RWPE1 (cell line): ENCODE measurements around the gene MGAT5.
A peak's percentile ranks its signal among the peaks of the same experiment; 100 is the strongest.

ENCODE experiments used
- CTCF ChIA-PET: fragments of 350-600 bp; sonication (Branson Sonifier 250); formaldehyde crosslinking; extraction: SDS; loops from one replicate; lab custom pipeline; 2021; lab: Yijun Ruan, JAX
- POLR2A ChIA-PET: fragments of 400-600 bp; formaldehyde crosslinking; extraction: SDS; loops from one replicate; lab custom pipeline; 2020; ENCODE audit warnings: antibody characterized with exemption; ENCODE audit not compliant: low non-redundant PET; lab: Yijun Ruan, JAX
- DNase-seq: peaks from one replicate; pipeline ENCODE4 v3.0.0; 2012; ENCODE audit warnings: low spot score
- H3K27ac ChIP-seq: fragments of 450-650 bp; 2 replicates; pipeline ENCODE4 v1.5.1; 2017
- CTCF ChIP-seq: fragments of 450-650 bp; conservative IDR thresholded peaks from 2 replicates; pipeline ENCODE4 v1.5.1; 2017; ENCODE audit warnings: low read depth, mild to moderate bottlenecking

The MGAT5 gene, protein sequence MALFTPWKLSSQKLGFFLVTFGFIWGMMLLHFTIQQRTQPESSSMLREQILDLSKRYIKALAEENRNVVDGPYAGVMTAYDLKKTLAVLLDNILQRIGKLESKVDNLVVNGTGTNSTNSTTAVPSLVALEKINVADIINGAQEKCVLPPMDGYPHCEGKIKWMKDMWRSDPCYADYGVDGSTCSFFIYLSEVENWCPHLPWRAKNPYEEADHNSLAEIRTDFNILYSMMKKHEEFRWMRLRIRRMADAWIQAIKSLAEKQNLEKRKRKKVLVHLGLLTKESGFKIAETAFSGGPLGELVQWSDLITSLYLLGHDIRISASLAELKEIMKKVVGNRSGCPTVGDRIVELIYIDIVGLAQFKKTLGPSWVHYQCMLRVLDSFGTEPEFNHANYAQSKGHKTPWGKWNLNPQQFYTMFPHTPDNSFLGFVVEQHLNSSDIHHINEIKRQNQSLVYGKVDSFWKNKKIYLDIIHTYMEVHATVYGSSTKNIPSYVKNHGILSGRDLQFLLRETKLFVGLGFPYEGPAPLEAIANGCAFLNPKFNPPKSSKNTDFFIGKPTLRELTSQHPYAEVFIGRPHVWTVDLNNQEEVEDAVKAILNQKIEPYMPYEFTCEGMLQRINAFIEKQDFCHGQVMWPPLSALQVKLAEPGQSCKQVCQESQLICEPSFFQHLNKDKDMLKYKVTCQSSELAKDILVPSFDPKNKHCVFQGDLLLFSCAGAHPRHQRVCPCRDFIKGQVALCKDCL

DNA sequence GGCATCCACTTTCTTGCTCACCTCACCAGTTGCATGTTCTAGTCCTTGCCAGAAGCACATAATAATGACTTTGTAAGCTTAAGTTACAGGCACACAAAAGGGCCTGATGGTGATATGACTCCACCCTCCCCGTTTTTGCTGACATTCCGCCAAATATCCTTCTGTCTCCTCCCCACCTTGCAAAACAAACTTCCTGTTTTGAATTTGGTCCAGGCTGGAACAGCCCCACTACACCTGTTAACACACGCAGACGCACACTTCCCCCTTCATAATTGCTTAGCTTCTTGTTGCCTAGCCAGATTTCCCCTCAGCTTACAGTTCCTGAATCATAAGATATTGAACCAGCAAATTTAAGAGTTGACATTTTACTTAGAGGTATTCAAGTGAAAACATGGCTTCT, at the start of gene MGAT5:
Gene MGAT5 (plus strand): TSS at position 269 of the 400 bp plus-strand sequence. CDS start 332 bp downstream, outside the sequence.
- no peak for TF ChIP-seq CTCF
- H3K27ac ChIP-seq, result no peak within 1 kb of the TSS
- DNase-seq, result no peak
- ChIA-PET POLR2A (interaction anchor here (0.6 kb wide), 1 partner anchor 8 kb away, joined by 11 read pairs; no protein-coding TSS in a partner anchor), CTCF (interaction anchor here (1.1 to 1.6 kb wide), 2 partner anchors 9 to 158 kb away, joined by 3 to 5 read pairs; no protein-coding TSS in a partner anchor)

DNA sequence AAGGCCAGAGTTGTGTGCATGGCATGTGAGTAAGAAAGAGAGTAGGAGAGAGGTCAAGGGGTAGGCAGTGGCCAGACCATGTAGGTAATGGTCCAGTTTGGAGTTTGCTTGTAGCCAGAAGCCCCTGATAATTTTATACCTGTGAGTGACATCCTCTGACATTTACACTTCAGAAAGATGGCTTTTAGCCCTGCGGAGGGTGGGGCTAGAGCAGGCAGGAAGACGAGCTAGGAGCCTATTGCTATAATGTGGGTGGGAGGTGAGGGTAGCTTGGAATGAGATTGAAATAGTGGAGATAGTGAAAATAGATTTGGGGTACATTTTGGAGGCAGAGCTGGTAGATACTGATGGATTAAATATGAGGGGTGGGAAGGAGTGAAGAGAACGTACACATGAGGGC, 48.8 kb upstream of the MGAT5 start:
- POLR2A ChIA-PET, result no interaction called here
- no peak overlapping the region for H3K27ac ChIP-seq
- no peak for TF ChIP-seq CTCF
- no peak for DNase-seq
- CTCF ChIA-PET, result interaction anchor here (0.6 to 0.8 kb wide), 2 partner anchors 9 to 11 kb away, joined by 3 read pairs; no protein-coding TSS in a partner anchor

DNA sequence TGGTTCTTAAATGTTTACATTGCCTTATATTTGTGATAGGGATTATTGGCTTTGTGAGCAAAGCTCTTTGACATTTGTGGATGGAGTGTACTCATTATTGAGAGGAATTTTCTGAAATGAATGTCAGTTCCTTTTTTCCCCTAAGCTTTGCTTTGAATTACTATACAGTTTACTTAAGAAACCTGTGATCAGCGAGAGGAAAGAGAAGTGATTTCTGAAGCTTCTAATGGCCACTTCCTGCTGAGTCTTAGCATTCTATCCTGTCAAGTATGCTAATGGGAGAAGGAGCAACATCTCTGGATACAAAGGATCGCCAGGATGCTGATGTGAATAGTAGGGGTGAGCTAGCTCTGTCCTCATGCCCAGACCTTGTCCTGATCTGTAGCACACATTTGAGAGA, 47.8 kb upstream of the MGAT5 start:
- TF ChIP-seq CTCF, result no peak
- CTCF ChIA-PET, result interaction anchor here (1.8 kb wide), 1 partner anchor 88 kb away, joined by 17 read pairs; no protein-coding TSS in a partner anchor
- H3K27ac ChIP-seq, result no peak overlapping the region
- DNase-seq, result no peak
- POLR2A ChIA-PET, result no interaction called here

DNA sequence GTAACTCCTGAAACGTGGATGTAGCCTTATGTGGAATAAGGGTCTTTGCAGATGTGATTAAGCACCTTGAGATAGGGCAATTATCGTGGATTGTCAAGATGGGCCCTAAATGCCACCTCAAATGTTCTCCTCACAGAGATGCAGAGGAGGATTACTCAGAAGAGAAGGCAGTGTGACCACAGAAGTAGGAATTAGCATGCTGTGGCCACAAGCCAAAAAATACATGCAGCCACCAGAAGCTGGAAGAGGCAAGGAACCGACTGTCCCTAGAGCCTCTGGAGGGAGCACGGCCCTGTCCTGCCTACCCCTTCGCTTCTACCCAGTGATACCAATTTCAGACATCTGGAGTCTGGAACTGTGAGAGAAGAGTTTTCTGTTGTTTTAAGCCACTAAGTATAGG, 47.3 kb upstream of the MGAT5 start:
- ChIA-PET POLR2A (no interaction called here), CTCF (interaction anchor here (0.7 to 1.8 kb wide), 3 partner anchors 22 to 88 kb away, joined by 3 to 17 read pairs (median 5); no protein-coding TSS in a partner anchor)
- TF ChIP-seq CTCF, result no peak
- no peak for DNase-seq
- no peak overlapping the region for H3K27ac ChIP-seq

DNA sequence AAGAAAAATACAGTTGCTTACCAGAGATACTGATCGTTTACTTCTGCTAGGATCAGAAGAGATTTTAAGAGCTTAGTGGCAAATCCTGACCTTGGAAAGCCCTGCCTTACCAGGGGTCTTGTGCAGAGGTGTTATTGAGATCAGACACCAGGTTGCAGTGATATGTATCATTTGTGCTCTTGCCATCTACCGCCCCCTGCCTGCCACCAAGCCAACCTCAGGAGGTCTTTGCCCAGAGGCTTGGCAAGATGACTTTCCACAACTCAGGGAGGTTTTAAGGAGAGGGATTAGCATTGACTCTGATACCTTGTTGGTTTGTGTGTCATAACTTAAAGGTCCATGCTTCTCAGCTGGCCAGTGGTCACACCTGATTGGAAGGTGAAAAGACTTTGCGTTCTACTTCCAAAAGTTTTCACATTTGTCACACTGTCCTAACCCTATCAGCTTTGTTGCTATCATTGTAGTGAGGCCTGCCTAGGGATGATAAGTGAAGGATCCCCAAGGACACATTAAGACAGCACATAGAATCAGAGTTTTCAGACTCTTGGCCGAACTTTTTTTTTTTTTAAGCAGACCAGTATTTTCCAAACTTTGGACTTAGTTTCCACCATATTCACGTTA, 46.2 kb upstream of the MGAT5 start:
- DNase-seq, result peak; percentile 40
- CTCF ChIA-PET, result interaction anchor here (0.7 to 1.8 kb wide), 6 partner anchors 21 to 1697 kb away, joined by 3 to 17 read pairs (median 4); no protein-coding TSS in a partner anchor
- POLR2A ChIA-PET, result interaction anchor here (1.0 to 1.2 kb wide), 2 partner anchors 10 to 88 kb away, joined by 3 to 4 read pairs; no protein-coding TSS in a partner anchor
- no peak overlapping the region for H3K27ac ChIP-seq
- peak; percentile 35 for TF ChIP-seq CTCF
